Fibroblast of skin of left biceps (primary cell): ENCODE results near the gene IL17RE.
"Not testable (repeated sequence)": the region's sequence is repeated elsewhere in the genome, so short reads cannot be mapped to it uniquely, and the experiment has no call there.

Experiments used
- DNase-seq, 2 experiments: peaks; one replicate each; pipeline ENCODE4 v3.0.0-alpha.2; 2013; ENCODE audit warnings: low read depth in 2 of 2

The IL17RE gene

DNA sequence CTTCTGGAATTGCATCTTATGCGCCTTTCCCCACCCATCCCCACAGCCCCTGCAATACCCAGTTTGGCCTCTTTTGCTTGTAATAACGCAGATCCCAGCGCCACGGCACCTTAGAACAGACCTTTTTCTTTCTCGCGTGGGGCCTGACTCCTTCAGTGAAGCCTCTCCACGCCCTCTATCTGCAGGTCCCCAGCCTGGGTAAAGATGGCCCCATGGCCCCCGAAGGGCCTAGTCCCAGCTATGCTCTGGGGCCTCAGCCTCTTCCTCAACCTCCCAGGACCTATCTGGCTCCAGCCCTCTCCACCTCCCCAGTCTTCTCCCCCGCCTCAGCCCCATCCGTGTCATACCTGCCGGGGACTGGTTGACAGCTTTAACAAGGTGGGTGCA, 31.6 kb downstream of the IL17RE start:
- no peak for DNase-seq

DNA sequence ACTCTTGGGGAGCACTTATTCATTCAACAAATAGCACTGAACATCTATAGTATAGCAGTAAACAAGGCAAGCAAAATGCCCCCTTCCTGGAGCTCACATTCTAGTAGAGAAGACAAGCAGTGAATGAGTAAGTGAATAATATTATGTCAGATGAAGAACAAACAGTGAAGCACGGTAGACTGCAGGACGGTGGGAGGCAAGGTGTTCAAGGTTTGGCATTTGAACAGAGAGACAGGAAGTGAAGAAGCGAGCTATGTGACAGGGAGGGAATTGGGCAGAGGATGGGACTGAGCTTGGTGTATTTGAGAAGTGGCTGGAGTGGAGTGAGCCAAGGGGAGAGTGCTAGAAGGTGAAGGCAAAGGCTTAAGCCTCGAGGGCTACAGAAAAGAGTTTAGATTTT, 32.3 kb downstream of the IL17RE start:
- no peak for DNase-seq

DNA sequence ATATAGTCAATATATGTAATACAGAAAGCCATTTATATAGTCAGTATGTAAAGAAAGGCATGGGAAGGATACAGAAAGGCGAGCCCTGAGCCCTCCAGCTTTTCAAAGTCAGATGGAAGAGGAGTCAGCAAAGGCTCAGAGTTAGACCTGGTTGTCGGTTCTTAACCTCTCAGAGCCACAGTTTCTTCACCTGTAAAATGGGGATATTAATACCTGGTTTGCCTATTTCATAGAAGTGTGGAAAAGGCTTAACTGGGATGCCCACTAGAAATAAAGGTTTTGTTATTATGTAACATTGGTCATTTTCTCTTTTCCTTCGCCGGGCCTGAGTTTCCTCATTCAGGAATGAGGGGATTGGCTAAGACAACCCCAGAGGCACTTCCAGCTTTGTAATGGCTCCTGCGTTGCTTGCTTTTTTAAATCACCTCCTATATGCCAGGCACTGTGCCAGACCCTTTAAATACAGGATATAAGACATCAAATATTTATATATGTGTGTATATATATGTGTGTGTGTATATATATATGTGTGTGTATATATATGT, 33.4 kb downstream of the IL17RE start:
- no peak for DNase-seq

DNA sequence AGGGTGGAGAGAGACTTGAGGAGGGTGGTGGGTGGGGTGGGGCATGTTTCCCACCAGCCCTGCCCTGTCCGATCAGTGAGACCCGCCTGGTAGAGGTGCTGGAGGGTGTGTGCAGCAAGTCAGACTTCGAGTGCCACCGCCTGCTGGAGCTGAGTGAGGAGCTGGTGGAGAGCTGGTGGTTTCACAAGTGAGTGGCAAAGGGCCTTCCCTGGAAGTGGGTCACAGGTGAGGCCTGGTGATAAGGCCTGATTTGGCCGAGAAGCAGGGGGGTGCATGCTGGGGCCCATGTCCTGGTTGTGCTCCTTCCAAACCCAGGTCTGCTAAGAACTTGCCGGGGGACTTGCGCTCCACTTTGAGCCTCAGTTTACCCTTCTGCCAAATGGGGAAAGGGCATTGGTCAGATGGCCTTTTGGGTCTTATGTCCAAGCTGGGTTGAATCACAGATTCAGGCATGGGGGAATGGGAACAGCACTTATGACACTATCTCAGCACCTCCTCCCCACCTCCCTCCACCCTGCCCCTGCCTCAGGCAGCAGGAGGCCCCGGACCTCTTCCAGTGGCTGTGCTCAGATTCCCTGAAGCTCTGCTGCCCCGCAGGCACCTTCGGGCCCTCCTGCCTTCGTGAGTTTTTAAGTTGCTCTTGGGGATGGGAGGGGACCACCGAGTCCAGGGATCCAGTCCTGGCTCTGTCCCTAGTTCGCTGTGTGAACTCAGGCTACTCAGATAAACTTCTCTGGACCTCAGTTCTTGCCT, 35.0 kb downstream of the IL17RE start:
- no peak for DNase-seq

DNA sequence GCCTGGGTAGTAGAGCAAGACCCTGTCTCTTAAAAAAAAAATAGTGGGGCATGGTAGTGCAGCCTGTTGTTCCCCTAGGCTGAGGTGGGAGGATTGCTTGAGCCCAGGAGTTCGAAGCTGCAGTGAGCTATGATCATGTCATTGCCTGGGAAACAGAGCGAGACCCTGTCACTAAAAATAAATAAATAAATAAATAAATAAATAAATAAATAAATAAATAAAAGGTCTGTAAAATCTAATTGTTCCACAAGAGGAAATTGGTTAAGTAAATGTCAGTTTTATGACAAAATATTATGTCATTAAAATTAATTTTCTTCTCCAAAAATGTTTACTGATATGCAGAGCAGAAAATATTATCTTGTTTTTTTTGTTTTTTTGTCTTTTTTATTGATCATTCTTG, 36.3 kb downstream of the IL17RE start:
- DNase-seq, result no peak

DNA sequence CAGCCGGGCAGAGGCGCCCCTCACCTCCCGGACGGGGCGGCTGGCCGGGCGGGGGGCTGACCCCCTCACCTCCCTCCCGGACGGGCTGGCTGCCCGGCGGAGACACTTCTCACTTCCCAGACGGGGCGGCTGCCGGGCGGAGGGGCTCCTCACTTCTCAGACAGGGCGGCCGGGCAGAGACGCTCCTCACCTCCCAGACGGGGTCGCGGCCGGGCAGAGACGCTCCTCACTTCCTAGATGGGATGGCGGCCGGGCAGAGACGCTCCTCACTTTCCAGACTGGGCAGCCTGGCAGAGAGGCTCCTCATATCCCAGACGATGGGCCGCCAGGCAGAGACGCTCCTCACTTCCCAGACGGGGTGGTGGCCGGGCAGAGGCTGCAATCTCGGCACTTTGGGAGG, 37.3 kb downstream of the IL17RE start:
- DNase-seq, result not testable (repeated sequence)

DNA sequence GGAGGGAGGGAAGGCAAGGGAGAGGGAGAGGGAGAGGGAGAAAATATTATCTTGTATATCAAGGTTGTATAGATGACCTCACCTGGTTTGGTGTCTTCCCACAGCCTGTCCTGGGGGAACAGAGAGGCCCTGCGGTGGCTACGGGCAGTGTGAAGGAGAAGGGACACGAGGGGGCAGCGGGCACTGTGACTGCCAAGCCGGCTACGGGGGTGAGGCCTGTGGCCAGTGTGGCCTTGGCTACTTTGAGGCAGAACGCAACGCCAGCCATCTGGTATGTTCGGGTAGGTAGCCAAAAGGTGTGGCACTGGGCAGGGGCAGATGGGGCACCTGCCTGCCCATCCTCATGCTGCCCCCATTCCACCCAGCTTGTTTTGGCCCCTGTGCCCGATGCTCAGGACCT, 38.1 kb downstream of the IL17RE start:
- no peak for DNase-seq

DNA sequence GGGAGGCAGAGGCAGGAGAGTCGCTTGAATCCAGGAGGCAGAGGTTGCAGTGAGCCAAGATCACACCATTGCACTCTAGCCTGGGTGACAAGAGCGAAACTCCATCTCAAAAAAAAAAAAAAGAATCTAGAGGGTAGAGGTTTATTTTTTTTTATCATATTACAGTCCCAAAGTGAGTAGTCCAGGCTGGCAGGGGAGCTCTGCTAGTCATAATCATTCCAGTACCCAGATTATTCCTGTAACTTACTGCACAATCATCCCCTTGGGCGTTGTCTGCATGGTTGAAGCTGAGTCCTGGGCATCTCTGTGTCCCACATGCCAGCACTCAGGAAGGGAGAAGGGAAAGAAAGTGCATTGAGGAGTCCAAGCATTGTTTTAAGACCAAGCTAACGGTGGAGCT, 39.5 kb downstream of the IL17RE start:
- no peak for DNase-seq

DNA sequence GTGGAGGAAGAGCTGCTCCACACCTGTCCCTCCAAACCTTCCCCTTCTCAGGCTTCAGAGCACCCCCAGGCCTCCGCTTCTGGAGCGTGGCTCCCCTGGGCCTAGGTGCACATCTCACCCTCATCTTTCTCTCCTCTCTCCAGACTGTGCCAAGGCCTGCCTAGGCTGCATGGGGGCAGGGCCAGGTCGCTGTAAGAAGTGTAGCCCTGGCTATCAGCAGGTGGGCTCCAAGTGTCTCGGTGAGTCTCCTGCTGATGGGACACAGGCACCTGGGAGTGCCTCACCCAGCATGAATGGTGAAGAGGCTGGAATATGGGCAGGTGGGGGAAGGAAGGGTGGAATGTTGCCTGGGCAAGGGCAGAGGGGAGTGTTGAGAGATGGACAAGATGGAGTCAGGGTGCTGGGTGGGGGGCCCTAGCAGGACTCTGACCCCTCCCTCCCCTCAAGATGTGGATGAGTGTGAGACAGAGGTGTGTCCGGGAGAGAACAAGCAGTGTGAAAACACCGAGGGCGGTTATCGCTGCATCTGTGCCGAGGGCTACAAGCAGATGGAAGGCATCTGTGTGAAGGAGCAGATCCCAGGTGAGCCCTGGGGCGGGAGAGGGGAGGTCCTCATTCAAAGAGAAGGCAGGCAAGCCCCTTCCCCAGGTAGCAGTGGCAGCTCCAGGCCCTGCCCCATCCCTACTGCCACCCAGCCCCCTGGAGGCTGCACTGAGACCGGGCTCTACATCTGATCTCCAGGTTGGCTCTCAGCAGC, 40.5 kb downstream of the IL17RE start:
- no peak for DNase-seq

DNA sequence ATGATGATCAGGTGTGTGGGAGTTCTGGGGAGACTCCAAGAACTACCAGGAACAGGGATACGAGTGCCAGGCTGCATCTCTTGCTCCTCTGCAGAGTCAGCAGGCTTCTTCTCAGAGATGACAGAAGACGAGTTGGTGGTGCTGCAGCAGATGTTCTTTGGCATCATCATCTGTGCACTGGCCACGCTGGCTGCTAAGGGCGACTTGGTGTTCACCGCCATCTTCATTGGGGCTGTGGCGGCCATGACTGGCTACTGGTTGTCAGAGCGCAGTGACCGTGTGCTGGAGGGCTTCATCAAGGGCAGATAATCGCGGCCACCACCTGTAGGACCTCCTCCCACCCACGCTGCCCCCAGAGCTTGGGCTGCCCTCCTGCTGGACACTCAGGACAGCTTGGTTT, 41.6 kb downstream of the IL17RE start:
- DNase-seq, result no peak

DNA sequence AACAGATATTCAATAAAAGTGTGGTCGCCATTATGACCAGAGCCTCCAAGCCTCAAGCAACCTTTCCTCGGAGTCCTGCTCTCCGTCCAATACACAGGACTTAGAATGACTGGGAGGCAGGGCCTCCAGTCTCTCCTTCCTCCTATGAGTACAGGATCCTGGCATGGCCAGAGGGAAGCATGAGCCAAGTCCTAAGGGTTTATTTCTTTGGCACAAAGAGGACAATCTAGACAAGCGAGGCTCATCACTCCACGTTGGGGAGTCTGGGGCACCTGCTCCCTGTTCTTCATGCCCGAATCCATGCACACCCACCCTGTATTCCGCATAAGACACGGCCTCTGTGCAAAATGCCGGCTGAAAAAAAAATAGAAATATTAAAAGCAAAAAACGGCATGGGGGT, 42.7 kb downstream of the IL17RE start:
- DNase-seq, result no peak

DNA sequence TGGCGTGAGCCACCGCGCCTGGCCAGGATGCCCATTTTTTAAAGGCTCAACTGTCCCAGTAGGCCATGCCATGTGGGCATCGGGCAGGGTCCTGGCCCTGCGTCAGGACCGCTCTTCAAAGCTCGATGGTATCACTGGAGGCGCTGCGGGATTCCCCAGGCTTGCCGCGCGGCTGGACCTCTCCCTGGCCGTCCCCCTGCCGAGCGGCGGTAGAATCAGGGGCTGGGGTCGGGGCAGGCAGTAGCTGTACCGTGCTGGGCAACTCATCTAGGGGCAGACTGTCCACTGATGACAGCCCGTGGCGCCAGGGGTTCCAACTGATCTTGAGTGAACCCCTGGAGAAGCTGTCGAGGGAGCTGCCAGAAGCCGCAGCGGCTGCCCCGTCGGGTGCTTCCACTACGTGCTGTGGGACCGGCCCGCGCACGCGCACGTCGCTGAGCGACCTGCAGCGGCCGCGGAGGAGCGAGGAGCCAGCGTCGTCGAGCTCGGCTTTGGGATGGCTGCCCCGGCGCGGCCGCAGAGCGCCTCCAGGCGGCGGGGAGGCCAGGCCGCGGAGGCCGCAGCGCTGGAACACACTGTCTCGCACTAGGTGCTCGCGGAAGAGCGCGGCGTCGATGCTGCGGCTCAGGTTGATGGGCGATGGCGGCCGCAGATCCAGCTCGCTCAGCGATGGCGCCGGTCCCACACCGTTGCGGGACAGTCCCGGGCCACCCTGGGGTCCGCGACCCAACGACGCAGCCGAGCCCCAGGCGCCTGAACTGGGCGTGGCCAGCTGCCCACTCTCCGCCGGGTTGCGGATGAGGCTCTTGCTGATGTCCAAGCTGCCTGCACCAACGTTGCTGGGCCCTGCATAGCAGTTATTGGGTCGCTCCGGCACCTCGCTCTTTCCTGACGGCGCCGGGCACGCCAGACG, 43.7 kb downstream of the IL17RE start:
- DNase-seq, result peak; percentile 64 to 73

DNA sequence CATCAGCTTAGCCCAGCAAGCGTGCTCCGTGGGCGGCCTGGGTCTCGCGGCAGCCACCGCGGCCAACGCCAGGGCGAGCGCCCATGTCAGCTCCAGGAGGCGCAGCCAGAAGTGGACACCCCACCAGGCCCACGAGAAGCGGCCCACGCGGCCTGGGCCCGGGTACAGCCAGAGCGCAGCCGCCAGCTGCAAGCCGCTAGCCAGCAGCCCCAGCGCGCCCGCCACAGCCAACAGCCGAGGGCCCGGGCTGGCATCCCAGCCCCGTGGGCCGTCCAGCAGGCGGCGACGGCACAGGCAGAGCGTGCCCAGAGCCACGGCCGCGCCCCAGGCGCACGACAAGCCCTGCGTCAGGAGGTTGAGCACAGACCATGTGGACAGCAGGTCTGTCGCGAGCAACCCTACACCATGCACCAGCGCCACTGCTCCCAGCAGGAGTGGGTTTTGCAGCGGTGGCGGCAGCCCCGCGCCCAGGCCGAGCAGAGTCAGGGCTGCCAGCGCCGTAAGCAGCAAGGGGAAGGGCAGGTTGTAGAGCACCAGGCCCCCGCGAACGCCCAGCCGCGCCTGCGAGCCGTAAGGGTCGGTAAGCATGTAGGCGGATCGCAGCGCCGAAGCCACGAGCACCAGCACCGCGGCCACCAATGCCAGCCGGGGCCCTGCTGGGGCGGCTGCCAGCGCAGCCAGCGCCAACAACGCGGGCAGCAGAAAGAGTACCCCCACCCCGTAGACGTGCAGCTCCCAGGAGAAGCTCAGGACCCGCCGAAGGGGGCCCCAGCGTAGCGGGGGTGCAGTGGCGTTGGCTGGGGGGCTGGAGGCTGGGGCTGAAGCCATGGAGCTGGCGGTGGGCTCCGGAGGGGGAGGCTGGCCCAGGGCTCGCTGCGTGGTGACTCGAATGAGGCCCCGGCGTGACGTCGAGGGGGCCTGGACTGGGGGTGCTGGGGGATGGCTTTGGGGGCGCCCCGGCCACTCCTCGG, 44.7 kb downstream of the IL17RE start:
- no peak for DNase-seq

DNA sequence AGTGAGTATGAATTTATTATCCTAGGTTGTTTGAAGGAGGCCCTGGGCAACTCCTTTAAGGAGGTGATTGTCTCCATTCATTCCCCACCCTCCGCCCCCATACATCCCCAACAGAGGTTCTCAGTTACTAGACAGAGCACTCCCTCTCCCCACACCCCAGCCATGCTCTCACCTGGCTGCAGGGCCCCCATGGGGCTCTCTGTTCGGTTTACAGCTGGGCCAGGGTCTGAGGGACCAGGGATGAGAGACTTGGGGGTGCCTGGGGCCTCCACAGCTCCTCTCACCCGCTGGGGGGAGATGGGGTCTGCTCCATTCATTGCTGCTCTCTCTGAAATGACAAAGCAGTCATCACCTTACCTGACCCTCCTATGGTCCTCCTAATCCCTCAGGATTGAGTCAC, 45.9 kb downstream of the IL17RE start:
- no peak for DNase-seq

DNA sequence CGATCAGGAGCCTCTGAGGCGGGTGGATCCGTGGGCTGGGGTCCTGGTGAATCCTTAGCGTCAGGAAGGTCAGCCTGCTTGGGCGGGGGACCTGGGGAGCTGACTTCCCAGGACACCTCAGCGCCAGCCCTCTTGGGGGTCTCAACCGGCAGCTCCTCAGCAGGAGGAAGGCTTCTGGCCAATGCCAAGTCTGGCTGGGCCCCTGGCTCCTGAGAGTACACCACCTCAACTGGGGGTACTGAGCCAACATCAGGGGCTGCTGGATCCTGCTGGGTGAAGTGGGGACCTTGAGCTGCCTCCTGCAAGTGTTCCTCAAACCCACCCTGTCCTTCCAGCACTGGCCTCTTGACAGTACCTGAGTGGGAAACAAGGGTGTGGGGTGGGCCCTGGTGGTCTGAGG, 46.5 kb downstream of the IL17RE start:
- no peak for DNase-seq

DNA sequence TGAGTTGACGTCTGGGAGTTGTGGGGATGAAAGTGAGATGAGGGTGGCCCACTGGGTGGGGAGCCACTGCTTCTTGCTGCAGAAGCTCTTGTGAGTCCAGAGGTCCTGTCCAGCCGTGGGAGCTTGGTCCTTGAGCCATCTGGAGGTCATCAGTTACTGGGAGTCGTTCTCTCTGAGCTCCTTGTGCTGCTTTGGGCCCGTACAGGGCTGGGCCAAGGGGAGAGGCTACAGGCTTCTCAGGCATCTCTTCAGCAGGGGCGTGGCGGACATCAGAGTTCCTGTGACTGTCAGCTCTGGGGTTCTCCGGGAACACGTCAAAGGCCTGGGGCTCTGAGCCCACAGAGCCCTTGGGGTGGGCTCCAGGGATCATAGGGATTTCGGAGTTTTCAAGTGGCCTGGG, 47.0 kb downstream of the IL17RE start:
- DNase-seq, result no peak

DNA sequence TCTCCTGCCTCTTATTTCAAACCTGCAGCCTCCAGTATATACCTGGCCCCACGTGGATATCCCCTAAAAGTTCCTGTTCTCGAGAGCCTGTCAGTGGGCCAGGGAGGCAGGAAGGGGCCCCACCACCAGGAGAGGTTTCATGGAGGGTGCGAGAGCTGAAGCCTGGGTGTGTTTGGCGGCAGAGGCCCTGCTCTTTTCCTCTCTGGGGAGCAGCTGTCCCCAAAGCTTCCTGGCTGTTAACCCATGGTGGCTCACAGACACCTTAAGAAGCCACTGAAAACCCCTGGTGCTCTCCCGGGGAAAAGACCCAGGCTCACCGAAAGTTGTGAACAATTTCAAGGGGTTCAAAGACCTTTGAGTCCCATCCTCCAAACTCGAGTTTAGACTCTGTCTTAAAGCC, 48.5 kb downstream of the IL17RE start:
- DNase-seq, result no peak

DNA sequence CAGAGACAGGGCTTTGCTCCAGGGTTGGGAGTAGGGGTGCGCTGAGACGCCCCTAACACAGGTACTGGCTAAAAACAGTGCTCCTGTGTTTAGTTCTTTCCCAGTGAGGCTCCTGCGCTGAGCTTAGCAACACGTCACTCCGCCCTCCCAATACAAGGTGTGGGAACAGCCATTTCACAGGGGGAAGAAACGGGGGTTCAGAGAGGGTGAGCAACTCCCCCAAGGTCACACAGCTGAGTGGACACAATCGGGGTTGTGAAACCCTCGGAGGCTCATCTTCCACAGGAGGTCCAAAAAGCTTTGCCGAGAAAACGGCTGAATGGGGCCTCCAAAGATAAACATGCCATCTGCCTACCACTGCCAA, 48.9 kb downstream of the IL17RE start:
- DNase-seq, result no peak

DNA sequence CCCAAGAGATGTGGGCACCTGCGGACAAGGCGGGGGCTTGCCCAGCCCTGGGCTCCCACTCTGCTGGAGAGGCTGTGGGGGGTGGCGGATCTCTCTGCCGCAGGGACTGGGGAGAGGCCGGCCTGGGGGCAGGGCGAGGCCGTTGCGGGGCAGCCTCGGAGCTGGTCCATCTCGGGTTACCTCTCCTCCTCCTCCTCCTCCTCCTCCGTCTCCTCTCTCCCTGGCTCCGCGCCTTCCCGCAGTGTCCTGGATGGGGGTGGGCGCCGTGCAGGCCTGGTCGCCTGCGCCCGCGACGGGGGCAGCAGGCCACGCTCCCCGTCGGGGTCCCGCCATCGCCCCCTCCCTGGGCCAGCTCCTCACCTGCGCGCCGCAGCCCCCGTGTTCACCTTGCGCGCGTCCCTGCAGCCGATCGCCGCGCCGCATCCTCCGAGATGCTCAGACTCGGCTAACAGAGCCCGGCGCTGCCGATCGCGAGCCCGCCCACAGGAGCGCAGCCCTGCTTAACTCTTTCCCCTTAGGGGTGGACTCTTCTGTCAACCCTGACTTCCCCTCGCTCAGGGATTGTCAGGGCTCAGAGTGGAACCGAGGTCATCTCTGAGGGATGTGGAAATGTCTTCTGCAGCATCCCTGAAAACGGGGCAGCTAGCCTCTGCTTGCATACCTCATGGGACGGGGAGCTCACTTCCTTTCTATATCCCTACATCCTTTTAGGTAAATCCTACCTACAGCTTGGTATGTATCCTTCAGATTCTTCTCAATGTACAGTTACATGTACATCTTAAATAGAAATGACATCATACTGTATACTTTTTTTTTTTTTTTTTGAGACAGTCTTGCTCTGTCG, 49.5 kb downstream of the IL17RE start, which contains the start of gene PRRT3:
PRRT3 (minus strand) TSS at position 447 of the 844 bp plus-strand sequence. CDS start 2,293 bp downstream, outside the sequence.
- DNase-seq, result no peak

DNA sequence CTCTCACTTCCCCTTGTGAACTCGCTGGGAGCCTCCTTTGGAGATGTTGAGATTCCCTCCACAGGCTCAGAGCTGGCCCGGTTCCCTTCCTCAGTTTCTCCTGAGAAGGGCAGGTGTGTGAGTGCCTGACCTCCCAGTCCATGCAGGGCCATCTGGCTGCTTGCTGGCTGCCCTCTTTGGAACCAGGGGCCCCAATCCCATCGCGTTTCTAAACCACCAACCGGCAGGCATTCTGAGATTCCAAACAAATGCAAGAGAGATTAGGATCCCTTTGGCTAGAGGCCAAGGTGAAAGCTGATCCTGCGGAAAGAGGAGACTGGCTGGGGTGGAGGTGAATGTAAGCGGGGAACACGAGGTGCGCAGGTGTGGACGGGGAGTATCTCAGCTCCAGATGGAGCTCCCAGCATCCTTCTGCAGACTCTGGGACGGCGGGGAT, 52.4 kb downstream of the IL17RE start:
- DNase-seq, result no peak
